Activated CD8-positive, alpha-beta T cell treated with anti-CD3 and anti-CD28 coated beads for 36 hours (primary cell): Measurements from ENCODE around the gene CLEC4E. TPM values are rescaled to one million over a fixed set of nuclear protein-coding genes. Genes with fewer than 3 reads are reported as not detected.
"Not testable (repeated sequence)": the region's sequence is repeated elsewhere in the genome, so short reads cannot be mapped to it uniquely, and the experiment has no call there.

Experiments used
- ATAC-seq: fragments of 200-7000 bp; cut with Tn5 transposase; one replicate; pipeline ENCODE4 v1.10.0; 2021; ENCODE audit warnings: mild to moderate bottlenecking, moderate library complexity
- CTCF ChIA-PET: fragments of 350-600 bp; sonication (Branson Sonifier 250); formaldehyde crosslinking; loops from one replicate; lab custom pipeline; 2021; ENCODE audit warnings: antibody characterized with exemption; lab: Charles Lee
- POLR2A ChIA-PET: fragments of 350-600 bp; sonication (Branson Sonifier 250); formaldehyde crosslinking; loops from one replicate; lab custom pipeline; 2021; ENCODE audit warnings: antibody characterized with exemption; lab: Charles Lee
- DNase-seq: peaks from one replicate; pipeline ENCODE4 v3.0.0-alpha.2; 2020
- H3K27ac Mint-ChIP-seq: one replicate; pipeline ENCODE4 v1.8.0; 2021; ENCODE audit warnings: mild to moderate bottlenecking, mixed read lengths
- H3K27me3 Mint-ChIP-seq: one replicate; pipeline ENCODE4 v1.8.0; 2021; ENCODE audit warnings: mixed read lengths
- H3K36me3 Mint-ChIP-seq: one replicate; pipeline ENCODE4 v1.8.0; 2021; ENCODE audit warnings: low read depth, mixed read lengths
- H3K4me1 Mint-ChIP-seq: one replicate; pipeline ENCODE4 v1.8.0; 2021; ENCODE audit warnings: low read depth, mixed read lengths
- H3K4me3 Mint-ChIP-seq: one replicate; pipeline ENCODE4 v1.8.0; 2021; ENCODE audit warnings: mild to moderate bottlenecking, moderate library complexity, mixed read lengths
- H3K9me3 Mint-ChIP-seq: one replicate; pipeline ENCODE4 v1.8.0; 2021; ENCODE audit warnings: mixed read lengths
- CTCF ChIP-seq: fragments of 200-600 bp; IDR thresholded peaks from one replicate; pipeline ENCODE4 v1.8.0; 2022; ENCODE audit warnings: antibody characterized with exemption, mild to moderate bottlenecking
- intact Hi-C: fragments of 100-400 bp; cut with micrococcal nuclease; formaldehyde crosslinking; loops from one replicate; pipeline ENCODE4 v1.10.0; 2022
- total RNA-seq, 2 experiments: library from RNA; stranded (reverse); gene quantifications; one replicate each; pipeline ENCODE4 v1.2.3, GENCODE V29; 2021

CLEC4E gene
- total RNA-seq, 2 experiments from 2014 or later, result not detected

GRCh38 chr12:8507596-8507995 lies 33.1 kb downstream of the CLEC4E start:
- peaks cover 8% of the 10 kb centered on the region for H3K27me3 Mint-ChIP-seq
- H3K4me1 Mint-ChIP-seq, result no peaks in the 10 kb centered on the region
- POLR2A ChIA-PET, result no interaction called here
- DNase-seq (no peak), ATAC-seq (no peak)
- CTCF ChIA-PET, result interaction anchor here (1.8 kb wide), 1 partner anchor 36 kb away, joined by 5 read pairs; no protein-coding TSS in a partner anchor
- intact Hi-C loops, result no loop called here
- no peak overlapping the region for H3K4me3 Mint-ChIP-seq
- H3K27ac Mint-ChIP-seq, result no peak overlapping the region
- no peak for TF ChIP-seq CTCF
- no peaks in the 10 kb centered on the region for H3K36me3 Mint-ChIP-seq
- no peaks in the 10 kb centered on the region for H3K9me3 Mint-ChIP-seq

- H3K36me3 Mint-ChIP-seq, result no peaks in the 10 kb centered on the region
- H3K9me3 Mint-ChIP-seq, result no peaks in the 10 kb centered on the region
- no peak for TF ChIP-seq CTCF
- intact Hi-C loops, result no loop called here
- DNase-seq (no peak), ATAC-seq (no peak)
- CTCF ChIA-PET, result no interaction called here
- peaks cover under 1% of the 10 kb centered on the region for H3K27me3 Mint-ChIP-seq
- no peak overlapping the region for H3K4me3 Mint-ChIP-seq
- peaks cover 4% of the 10 kb centered on the region for H3K4me1 Mint-ChIP-seq
- POLR2A ChIA-PET, result no interaction called here
- H3K27ac Mint-ChIP-seq, result no peak overlapping the region
These were observed 36.4 kb downstream of the CLEC4E start for GRCh38 chr12:8504351-8504750.

- Mint-ChIP-seq H3K9me3 (no peaks in the 10 kb centered on the region), H3K27me3 (peaks cover 7% of the 10 kb centered on the region), H3K36me3 (no peaks in the 10 kb centered on the region), H3K4me1 (peaks cover 4% of the 10 kb centered on the region), H3K27ac (no peak overlapping the region), H3K4me3 (no peak overlapping the region)
- ChIA-PET CTCF (interaction anchor here (1.1 to 2.8 kb wide), 3 partner anchors 9 to 89 kb away, joined by 3 to 15 read pairs (median 3); no protein-coding TSS in a partner anchor), POLR2A (no interaction called here)
- DNase-seq, result no peak
- TF ChIP-seq CTCF, result no peak
- intact Hi-C loops, result no loop called here
- ATAC-seq, result no peak
These were observed 39.0 kb downstream of the CLEC4E start for GRCh38 chr12:8501720-8502119.

GRCh38 chr12:8499616-8500015 lies 41.1 kb downstream of the CLEC4E start:
- POLR2A ChIA-PET, result no interaction called here
- H3K36me3 Mint-ChIP-seq, result peaks cover under 1% of the 10 kb centered on the region

GRCh38 chr12:8496074-8496473 lies 44.6 kb downstream of the CLEC4E start:
- H3K27me3 Mint-ChIP-seq, result peaks cover 12% of the 10 kb centered on the region
- DNase-seq, H3K27ac Mint-ChIP-seq, H3K9me3 Mint-ChIP-seq, POLR2A ChIA-PET, intact Hi-C loops, ATAC-seq, CTCF ChIA-PET, H3K36me3 Mint-ChIP-seq, H3K4me3 Mint-ChIP-seq: not testable (repeated sequence)
- peaks cover 27% of the 10 kb centered on the region for H3K4me1 Mint-ChIP-seq

More at GRCh38 chr12:8499616-8500015, 41.1 kb downstream of the CLEC4E start:
- Mint-ChIP-seq H3K27me3 (peaks cover 12% of the 10 kb centered on the region), H3K27ac (no peak overlapping the region), H3K4me1 (peaks cover 4% of the 10 kb centered on the region), H3K4me3 (no peak overlapping the region), H3K9me3 (no peaks in the 10 kb centered on the region)
- intact Hi-C loops, result no loop called here
- ATAC-seq (no peak), DNase-seq (no peak)
- CTCF ChIA-PET, result interaction anchor here (0.7 to 1.4 kb wide), 3 partner anchors 11 to 111 kb away, joined by 3 to 7 read pairs (median 4); no protein-coding TSS in a partner anchor
- no peak for TF ChIP-seq CTCF

GRCh38 chr12:8495671-8496070 lies 45.0 kb downstream of the CLEC4E start:
- H3K4me3 Mint-ChIP-seq, H3K9me3 Mint-ChIP-seq, DNase-seq, intact Hi-C loops, CTCF ChIA-PET, ATAC-seq, H3K27ac Mint-ChIP-seq, H3K36me3 Mint-ChIP-seq, POLR2A ChIA-PET: not testable (repeated sequence)
- Mint-ChIP-seq H3K27me3 (peaks cover 12% of the 10 kb centered on the region), H3K4me1 (peaks cover 28% of the 10 kb centered on the region)
